Activated CD4-positive, alpha-beta T cell treated with anti-CD3 and anti-CD28 coated beads, Interleukin-2, amount 10 ng/mL, durations not matched to agents 24 days and 14 days (primary cell): Measurements from ENCODE around the gene MPHOSPH9. TPM values are rescaled to one million over a fixed set of nuclear protein-coding genes. Genes with fewer than 3 reads are reported as not detected.

Source experiments
- DNase-seq: peaks from one replicate; pipeline ENCODE4 v3.0.0; 2022
- H3K27ac Mint-ChIP-seq: one replicate; pipeline ENCODE4 v1.8.0; 2022; ENCODE audit warnings: mild to moderate bottlenecking, mixed read lengths
- H3K27me3 Mint-ChIP-seq: one replicate; pipeline ENCODE4 v1.8.0; 2022; ENCODE audit warnings: mixed read lengths
- H3K36me3 Mint-ChIP-seq: one replicate; pipeline ENCODE4 v1.8.0; 2022; ENCODE audit warnings: low read depth, mild to moderate bottlenecking, mixed read lengths
- H3K4me1 Mint-ChIP-seq: one replicate; pipeline ENCODE4 v1.8.0; 2021; ENCODE audit warnings: mixed read lengths
- H3K4me3 Mint-ChIP-seq: one replicate; pipeline ENCODE4 v1.8.0; 2022; ENCODE audit warnings: mild to moderate bottlenecking, moderate library complexity, mixed read lengths
- H3K9me3 Mint-ChIP-seq: one replicate; pipeline ENCODE4 v1.8.0; 2021; ENCODE audit warnings: mixed read lengths
- intact Hi-C: fragments of 100-400 bp; cut with micrococcal nuclease; formaldehyde crosslinking; loops from one replicate; pipeline ENCODE4 v1.15.1; 2023
- total RNA-seq: library from RNA; stranded (reverse); gene quantifications from 2 replicates; pipeline ENCODE4 v1.2.3, GENCODE V29; 2022

MPHOSPH9 gene
- total RNA-seq, 1 donor from 2014 or later: 90.3 TPM

DNA sequence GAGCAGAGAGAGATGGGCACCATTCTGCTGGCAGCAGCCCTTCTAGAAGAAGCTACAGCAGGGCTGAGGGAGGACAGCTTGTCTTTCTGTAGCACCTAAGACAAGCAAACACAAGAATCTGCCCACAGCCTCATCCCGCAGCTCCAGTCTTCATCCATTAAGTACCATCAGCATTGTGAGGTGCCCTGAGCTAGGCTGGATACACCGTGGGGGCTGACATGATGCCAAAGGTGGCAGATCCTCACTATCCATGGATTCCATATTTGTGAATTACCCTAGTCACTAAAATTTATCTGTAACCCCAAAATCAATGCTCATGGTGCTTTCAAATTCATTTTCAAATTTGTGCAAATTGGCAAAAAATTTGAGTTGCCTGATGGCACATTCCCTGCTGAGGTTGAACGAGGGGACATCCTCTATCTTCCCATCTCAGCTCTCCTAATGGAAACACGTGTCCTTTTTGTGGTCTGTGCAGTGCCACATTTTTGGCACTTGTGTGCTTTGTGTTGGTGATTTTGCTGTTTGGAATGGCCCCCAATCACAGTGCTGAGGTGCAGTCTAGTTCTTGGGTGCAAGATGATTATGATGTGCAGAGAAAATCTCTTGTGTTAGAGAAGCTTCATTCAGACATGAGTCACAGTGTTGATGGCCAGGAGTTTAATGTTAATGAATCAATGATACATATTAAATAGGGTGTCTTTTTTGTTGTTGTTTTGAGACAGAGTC lies 89.0 kb downstream of the MPHOSPH9 start:
- intact Hi-C loops: no loop called here
- no peak overlapping the region for H3K27ac Mint-ChIP-seq
- H3K9me3 Mint-ChIP-seq: no peaks in the 10 kb centered on the region
- H3K27me3 Mint-ChIP-seq: peaks cover 7% of the 10 kb centered on the region
- no peak overlapping the region for H3K4me3 Mint-ChIP-seq
- H3K36me3 Mint-ChIP-seq: peaks cover 14% of the 10 kb centered on the region
- peaks cover 21% of the 10 kb centered on the region for H3K4me1 Mint-ChIP-seq
- no peak for DNase-seq

DNA sequence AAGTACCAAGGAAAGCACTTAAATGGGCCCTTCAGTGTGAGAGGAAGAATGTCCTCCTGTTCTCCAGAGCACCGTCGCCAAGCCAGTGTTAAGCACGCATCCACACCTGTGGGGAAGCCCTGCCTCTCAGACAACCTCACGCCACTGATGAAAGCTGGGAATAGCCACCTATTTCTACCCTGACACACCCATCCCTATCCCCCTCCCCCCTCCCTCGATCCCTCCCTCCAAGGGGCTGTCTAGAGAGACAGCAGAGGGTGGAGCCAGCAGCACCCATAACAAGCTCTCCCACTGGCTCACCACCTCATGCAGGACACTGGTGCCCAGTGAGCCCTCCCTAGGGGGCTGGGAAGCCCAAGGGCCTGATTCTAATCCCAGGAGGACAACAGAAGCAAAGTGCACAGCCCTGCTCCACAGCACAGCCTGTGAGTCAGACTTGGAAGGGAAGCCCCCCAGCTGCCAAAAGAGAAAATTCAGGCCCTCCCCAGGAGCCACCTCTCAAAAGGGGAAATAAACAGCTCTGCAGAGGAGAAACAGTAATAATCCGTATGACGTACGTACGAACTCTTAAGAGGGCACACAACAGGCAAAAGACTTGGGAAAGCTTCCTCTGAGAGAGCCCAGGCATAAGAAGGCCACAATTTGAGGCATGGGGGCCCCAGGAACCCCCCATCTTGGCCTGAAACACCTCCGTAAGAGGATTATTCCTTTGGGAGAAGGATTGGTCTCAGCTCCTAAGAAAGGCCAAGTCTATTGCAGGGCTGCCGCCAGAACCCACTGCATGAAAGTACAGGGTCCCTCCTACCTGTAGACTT lies 89.8 kb downstream of the MPHOSPH9 start:
- intact Hi-C loops: no loop called here
- Mint-ChIP-seq H3K4me3 (no peak overlapping the region), H3K4me1 (peaks cover 14% of the 10 kb centered on the region), H3K9me3 (no peaks in the 10 kb centered on the region), H3K36me3 (peaks cover 7% of the 10 kb centered on the region), H3K27ac (no peak overlapping the region), H3K27me3 (no peaks in the 10 kb centered on the region)
- DNase-seq: no peak

GRCh38 chr12:123142518-123142840 lies 90.5 kb downstream of the MPHOSPH9 start:
- Mint-ChIP-seq H3K4me1 (peaks cover 12% of the 10 kb centered on the region), H3K27me3 (no peaks in the 10 kb centered on the region), H3K27ac (no peak overlapping the region), H3K4me3 (no peak overlapping the region), H3K36me3 (peaks cover 7% of the 10 kb centered on the region), H3K9me3 (no peaks in the 10 kb centered on the region)
- intact Hi-C loops: no loop called here
- DNase-seq: no peak

DNA sequence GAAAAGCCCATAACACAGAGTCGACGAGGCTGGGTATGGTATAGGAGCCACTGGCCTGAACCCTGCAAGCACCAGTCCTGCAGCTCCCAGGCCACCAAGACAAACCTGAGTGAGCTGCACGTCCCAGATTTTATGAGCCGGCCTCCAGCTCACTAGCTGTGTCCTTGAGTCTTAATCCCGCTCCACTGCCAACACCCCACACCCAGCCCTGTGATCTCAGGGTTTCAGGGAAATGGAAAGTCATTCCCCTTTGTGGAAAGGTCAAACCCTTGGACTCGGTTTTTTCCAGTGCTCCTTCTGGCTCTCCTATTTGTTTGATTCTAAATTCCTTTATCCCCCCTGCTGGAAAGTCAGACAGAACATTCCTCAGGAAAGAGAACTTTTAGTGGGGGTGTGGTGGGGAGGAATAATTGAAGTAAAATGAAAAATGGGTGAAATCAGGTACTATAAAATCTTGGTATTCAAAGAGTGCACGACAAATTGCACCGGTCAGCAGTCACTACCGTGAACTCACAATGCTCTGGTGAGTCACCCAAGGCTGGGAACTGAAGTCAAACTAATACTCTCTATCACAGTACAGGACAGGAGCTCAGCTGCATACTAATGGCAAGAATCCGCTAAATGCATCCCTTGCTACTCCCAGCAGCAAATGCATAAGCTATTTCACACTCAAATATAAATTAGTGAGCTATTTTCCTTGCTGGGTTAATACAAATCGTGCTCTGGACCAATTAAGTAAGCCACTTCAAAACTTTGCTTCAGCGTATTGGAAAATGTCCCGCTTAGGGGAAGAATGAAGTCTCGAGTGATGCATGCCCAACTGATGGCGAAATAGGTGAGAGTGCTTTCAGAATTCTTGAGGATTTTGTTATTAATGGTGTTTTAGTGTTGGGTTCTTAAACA lies 91.1 kb downstream of the MPHOSPH9 start:
- no peak for DNase-seq
- Mint-ChIP-seq H3K9me3 (no peaks in the 10 kb centered on the region), H3K4me1 (peaks cover 11% of the 10 kb centered on the region), H3K4me3 (no peak overlapping the region), H3K27me3 (no peaks in the 10 kb centered on the region), H3K27ac (no peak overlapping the region), H3K36me3 (peaks cover 5% of the 10 kb centered on the region)
- intact Hi-C loops: no loop called here

DNA sequence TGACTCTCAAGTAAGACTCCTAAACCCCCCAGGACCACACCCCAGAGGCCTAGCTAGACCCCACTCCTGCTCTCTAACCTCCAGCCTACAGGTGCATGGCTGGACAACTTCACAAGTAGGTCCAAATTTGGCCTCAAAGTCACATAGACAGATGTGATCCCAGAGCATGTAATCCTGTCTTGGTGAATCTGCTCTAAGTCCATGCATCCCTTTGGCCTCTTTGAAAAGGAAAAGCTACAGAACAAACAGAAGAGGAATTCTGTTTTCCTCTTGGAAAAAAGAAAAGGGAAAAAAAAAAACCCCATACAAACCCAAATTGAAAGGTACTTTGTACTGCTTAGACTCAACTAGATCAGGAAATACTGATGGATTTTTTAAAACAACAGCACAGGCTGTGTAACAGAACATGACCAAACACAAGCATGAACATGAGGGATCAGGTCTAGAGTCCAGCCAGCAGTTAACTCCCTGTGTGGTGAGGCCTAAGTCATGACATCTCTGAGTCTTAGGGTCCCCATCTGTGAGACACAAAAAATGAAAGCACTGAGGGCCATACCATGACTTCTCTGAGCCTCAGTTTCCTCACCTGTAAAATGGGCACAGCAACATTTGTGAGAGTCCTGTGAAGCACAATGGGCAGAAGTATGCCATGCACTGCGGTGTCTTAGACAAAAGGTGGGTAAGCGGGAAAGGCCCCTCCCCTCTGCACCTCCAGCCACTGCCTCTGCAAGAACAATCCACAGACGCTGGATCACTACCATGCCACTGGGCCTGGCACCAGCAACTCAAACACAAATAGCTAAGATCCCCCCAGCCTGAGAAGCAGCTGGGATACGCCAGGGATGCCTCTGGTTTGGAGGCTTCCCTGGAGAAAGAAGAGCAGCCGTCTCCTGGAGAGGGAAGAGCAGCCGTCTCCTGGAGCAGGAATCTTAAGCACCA lies 92.0 kb downstream of the MPHOSPH9 start:
- intact Hi-C loops: no loop called here
- H3K36me3 Mint-ChIP-seq: peaks cover 6% of the 10 kb centered on the region

GRCh38 chr12:123139926-123140675 lies 92.8 kb downstream of the MPHOSPH9 start:
- no peaks in the 10 kb centered on the region for H3K9me3 Mint-ChIP-seq
- H3K4me1 Mint-ChIP-seq: peaks cover 13% of the 10 kb centered on the region
- peaks cover 9% of the 10 kb centered on the region for H3K36me3 Mint-ChIP-seq
- intact Hi-C loops: no loop called here
- H3K27me3 Mint-ChIP-seq: no peaks in the 10 kb centered on the region
- H3K4me3 Mint-ChIP-seq: no peak overlapping the region
- H3K27ac Mint-ChIP-seq: no peak overlapping the region
- DNase-seq: no peak

More for the DNA sequence above, 92.0 kb downstream of the MPHOSPH9 start:
- H3K9me3 Mint-ChIP-seq: no peaks in the 10 kb centered on the region
- H3K27me3 Mint-ChIP-seq: no peaks in the 10 kb centered on the region
- DNase-seq: no peak
- no peak overlapping the region for H3K4me3 Mint-ChIP-seq
- H3K4me1 Mint-ChIP-seq: peaks cover 11% of the 10 kb centered on the region
- no peak overlapping the region for H3K27ac Mint-ChIP-seq

DNA sequence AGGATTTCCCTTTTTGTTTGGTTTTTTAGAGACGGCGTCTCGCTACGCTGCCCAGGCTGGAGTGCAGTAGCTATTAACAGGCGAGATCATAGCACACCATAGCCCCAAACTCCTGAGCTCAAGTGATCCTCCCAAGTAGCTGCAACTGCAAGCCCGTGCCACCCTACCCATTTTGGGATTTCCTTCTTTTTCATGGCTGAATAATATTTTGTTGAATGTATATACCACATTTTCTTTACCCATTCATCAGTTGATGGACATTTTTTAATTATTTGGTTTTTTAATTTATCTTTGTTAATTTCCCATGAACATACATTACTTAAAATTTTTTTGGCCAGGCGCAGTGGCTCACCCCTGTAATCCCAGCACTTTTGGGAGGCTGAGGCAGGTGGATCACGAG lies 97.3 kb downstream of the MPHOSPH9 start:
- Mint-ChIP-seq H3K27ac (no peak overlapping the region), H3K9me3 (no peaks in the 10 kb centered on the region), H3K36me3 (peaks cover 9% of the 10 kb centered on the region), H3K27me3 (no peaks in the 10 kb centered on the region), H3K4me3 (no peak overlapping the region), H3K4me1 (peaks cover 34% of the 10 kb centered on the region)
- no peak for DNase-seq
- intact Hi-C loops: loop anchor here (1.0 kb wide), 1 partner anchor 10 kb away; no protein-coding TSS in a partner anchor

GRCh38 chr12:123134826-123135225 lies 98.1 kb downstream of the MPHOSPH9 start:
- peaks cover 31% of the 10 kb centered on the region for H3K4me1 Mint-ChIP-seq
- peaks cover 9% of the 10 kb centered on the region for H3K36me3 Mint-ChIP-seq
- intact Hi-C loops: no loop called here
- H3K4me3 Mint-ChIP-seq: no peak overlapping the region
- no peak for DNase-seq
- H3K27ac Mint-ChIP-seq: no peak overlapping the region
- H3K9me3 Mint-ChIP-seq: no peaks in the 10 kb centered on the region
- no peaks in the 10 kb centered on the region for H3K27me3 Mint-ChIP-seq

DNA sequence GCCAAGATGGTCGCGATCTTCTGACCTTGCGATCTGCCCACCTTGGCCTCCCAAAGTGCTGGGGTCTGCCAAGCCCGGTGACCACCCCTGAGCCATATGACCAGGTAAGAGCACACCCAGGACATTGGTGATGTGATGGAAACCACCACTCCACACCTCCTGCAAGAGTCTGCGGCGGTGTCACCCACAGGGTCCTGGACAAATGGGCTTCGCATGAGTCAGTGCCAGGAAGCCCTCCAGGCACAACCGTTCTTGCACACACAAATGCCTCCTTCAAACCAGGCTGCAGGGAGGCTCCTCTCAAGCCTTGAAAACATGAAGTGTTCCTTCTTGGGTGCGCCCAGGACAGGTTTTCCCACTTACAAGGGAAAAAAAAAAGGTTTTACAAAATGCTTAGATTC lies 98.7 kb downstream of the MPHOSPH9 start:
- peaks cover 27% of the 10 kb centered on the region for H3K4me1 Mint-ChIP-seq
- no peak overlapping the region for H3K4me3 Mint-ChIP-seq
- no peaks in the 10 kb centered on the region for H3K9me3 Mint-ChIP-seq
- H3K27ac Mint-ChIP-seq: no peak overlapping the region
- no peak for DNase-seq
- intact Hi-C loops: no loop called here
- H3K36me3 Mint-ChIP-seq: peaks cover 6% of the 10 kb centered on the region
- no peaks in the 10 kb centered on the region for H3K27me3 Mint-ChIP-seq

- peaks cover 27% of the 10 kb centered on the region for H3K4me1 Mint-ChIP-seq
- no peaks in the 10 kb centered on the region for H3K27me3 Mint-ChIP-seq
- peaks cover 6% of the 10 kb centered on the region for H3K36me3 Mint-ChIP-seq
- H3K9me3 Mint-ChIP-seq: no peaks in the 10 kb centered on the region
- intact Hi-C loops: no loop called here
- H3K4me3 Mint-ChIP-seq: no peak overlapping the region
- DNase-seq: no peak
- no peak overlapping the region for H3K27ac Mint-ChIP-seq
Measured at GRCh38 chr12:123133701-123134100, 99.2 kb downstream of the MPHOSPH9 start.

- intact Hi-C loops: no loop called here
- no peak overlapping the region for H3K4me3 Mint-ChIP-seq
- peaks cover 27% of the 10 kb centered on the region for H3K4me1 Mint-ChIP-seq
- H3K36me3 Mint-ChIP-seq: peaks cover 6% of the 10 kb centered on the region
- no peaks in the 10 kb centered on the region for H3K9me3 Mint-ChIP-seq
- no peak for DNase-seq
- no peaks in the 10 kb centered on the region for H3K27me3 Mint-ChIP-seq
- no peak overlapping the region for H3K27ac Mint-ChIP-seq
Measured at GRCh38 chr12:123132951-123133619, 99.9 kb downstream of the MPHOSPH9 start.

DNA sequence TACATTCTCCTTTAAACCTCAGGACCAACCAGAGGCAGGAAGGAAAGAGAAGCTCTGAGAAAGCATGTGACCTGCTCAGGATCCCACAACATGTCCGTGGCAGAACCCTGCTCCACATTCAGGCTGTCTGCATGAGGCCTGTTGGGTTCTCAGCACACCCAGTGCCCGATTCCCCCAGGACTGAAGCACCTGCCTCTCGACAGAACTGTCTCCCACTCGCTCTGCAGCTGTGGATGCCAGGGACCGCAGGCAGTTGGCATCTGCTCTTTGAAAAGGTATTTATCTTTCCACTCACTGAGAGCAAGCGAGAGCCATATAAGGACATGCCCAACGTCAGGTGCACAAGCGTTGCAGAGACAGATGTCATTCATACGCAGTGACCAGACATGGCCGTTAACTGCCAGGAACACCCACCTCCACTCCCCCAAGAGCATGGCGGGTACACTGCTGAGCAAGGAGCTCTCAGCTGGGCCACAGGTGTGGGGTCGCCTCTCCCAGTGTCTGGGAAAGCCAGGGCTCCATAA lies 101.0 kb downstream of the MPHOSPH9 start:
- peaks cover 6% of the 10 kb centered on the region for H3K36me3 Mint-ChIP-seq
- H3K27me3 Mint-ChIP-seq: no peaks in the 10 kb centered on the region
- H3K27ac Mint-ChIP-seq: peak overlapping the region; percentile 77
- peak overlapping the region; percentile 68 for H3K4me3 Mint-ChIP-seq
- H3K9me3 Mint-ChIP-seq: no peaks in the 10 kb centered on the region
- H3K4me1 Mint-ChIP-seq: peaks cover 27% of the 10 kb centered on the region
- DNase-seq: peak; percentile 81
- intact Hi-C loops: no loop called here
